GM21423 (cell line): ENCODE measurements around the gene ZNF222.

ENCODE experiments used
- ATAC-seq: cut with Tn5 transposase; IDR thresholded peaks from one replicate; pipeline ENCODE4 v1.9.1; 2021; ENCODE audit warnings: mild to moderate bottlenecking, moderate library complexity; ENCODE audit not compliant: unreplicated experiment

The ZNF222 gene

GRCh38 chr19:44051650-44052402 is 26.6 kb downstream of the ZNF222 start, which contains the start of gene ZNF223:
Gene ZNF223, plus strand, starts transcription at chr19:44052036. Its CDS starts 3,141 bp downstream, at chr19:44055177.
- peak; percentile 91 for ATAC-seq

- ATAC-seq: no peak
These were observed 30.7 kb downstream of the ZNF222 start for GRCh38 chr19:44055870-44056269.

- no peak for ATAC-seq
These were observed 34.0 kb downstream of the ZNF222 start for GRCh38 chr19:44059229-44059628.

- ATAC-seq: no peak
These were observed 35.9 kb downstream of the ZNF222 start for GRCh38 chr19:44061038-44061437.

DNA sequence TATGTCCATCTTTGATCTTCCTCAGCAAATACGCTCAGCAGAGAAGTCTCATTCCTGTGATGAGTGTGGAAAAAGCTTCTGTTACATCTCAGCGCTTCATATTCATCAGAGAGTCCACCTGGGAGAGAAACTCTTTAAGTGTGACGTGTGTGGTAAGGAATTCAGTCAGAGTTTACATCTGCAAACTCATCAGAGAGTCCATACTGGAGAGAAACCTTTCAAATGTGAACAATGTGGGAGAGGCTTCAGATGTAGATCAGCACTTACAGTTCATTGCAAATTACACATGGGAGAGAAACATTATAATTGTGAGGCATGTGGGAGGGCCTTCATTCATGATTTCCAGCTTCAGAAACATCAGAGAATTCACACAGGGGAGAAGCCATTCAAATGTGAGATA is 41.1 kb downstream of the ZNF222 start:
- ATAC-seq: no peak

DNA sequence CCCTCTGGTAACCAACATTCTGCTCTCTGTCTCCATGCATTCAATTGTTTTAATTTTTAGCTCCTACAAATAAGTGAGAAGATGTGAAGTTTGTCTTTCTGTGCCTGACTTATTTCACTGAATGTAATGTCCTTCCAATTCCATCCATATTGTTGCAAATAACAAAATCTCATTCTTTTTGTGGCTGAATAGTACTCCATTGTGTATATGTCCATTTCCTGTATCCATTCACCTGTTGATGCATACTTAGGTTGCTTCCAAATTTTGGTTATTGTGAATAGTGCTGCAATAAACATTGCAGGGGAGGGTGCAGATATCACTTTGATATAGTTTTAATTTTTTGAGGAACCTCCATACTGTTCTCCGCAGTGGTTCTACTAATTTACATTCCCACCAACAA is 44.2 kb downstream of the ZNF222 start:
- no peak for ATAC-seq

- ATAC-seq: peak; percentile 97
These were observed 46.8 kb downstream of the ZNF222 start, which contains the start of gene ZNF284 for GRCh38 chr19:44071824-44072542. Gene ZNF284, plus strand, starts transcription at chr19:44072159. Its CDS starts 4,231 bp downstream, at chr19:44076390.

DNA sequence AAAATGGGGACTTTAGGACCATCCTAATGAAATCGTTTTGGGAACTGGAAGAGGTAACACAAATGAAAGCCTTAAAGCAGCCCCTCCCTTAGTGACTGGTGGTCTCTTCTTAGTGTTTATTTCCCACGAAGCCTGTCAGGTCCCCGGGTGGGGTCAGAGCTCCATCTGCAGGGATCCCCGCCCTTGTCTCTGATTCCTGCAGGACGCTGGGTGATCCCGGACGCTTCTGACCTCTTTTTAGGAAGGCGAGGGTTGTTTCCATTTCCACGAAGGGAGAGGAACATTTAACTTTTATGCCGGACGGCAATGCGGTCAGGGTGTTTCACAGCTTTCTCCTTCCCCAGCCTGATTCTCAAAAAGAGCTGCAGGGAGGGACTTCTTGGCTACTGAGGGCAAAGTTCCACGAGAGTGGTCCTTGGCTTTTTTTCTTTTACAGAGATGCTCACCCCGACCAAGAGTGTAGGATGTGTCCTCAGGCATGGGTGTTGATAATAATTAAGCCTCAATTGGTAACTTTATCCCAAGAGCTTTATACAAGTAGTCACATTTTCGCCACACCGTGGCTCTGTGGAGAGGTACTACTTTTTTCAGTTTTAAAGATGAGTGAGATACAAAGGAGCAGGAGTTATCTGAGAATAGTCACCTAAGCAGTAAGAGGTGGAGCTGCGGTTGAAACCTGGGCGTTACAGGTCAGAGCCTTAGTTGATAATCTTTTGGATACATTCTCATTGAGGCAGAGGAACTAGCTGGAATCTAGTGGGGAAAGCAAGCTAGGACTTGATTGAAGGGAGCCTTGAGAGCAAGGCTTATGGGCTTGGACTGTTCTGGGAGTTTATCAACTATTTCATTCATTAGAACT is 47.6 kb downstream of the ZNF222 start:
- ATAC-seq: no peak

DNA sequence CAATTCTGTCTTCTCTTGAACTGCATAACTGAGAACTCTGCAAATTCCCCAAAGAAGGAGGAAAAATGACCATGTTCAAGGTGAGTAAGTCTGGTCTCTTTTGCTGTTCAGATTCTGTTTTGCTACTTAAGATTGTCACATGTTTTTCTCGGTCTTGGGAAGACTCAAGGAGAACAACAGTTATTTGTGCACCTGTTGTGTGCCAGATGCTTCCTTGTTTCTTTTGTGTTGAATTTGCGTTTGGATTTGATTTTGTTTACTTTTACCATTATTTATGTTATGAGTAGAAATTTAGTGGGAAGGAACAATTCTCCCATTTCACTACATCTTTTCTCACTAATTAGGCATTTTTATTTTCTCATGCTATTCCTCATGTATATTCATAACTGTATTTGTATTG is 51.1 kb downstream of the ZNF222 start:
- no peak for ATAC-seq
